ENCODE data around the gene TSPEAR.

GRCh38 chr21:44533891-44534627 lies 177.3 kb downstream of the TSPEAR start:
- TF ChIP-seq, protein P1, sequence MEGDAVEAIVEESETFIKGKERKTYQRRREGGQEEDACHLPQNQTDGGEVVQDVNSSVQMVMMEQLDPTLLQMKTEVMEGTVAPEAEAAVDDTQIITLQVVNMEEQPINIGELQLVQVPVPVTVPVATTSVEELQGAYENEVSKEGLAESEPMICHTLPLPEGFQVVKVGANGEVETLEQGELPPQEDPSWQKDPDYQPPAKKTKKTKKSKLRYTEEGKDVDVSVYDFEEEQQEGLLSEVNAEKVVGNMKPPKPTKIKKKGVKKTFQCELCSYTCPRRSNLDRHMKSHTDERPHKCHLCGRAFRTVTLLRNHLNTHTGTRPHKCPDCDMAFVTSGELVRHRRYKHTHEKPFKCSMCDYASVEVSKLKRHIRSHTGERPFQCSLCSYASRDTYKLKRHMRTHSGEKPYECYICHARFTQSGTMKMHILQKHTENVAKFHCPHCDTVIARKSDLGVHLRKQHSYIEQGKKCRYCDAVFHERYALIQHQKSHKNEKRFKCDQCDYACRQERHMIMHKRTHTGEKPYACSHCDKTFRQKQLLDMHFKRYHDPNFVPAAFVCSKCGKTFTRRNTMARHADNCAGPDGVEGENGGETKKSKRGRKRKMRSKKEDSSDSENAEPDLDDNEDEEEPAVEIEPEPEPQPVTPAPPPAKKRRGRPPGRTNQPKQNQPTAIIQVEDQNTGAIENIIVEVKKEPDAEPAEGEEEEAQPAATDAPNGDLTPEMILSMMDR (conservative IDR thresholded peaks at IDR 0.05 in 1 of 2, IDR thresholded peaks at IDR 0.05 in 1 of 2; ENCODE audit: low read depth in 1 of 2, low read length in 2 of 2) = no peak
- TF ChIP-seq EZH2 (IDR thresholded peaks at IDR 0.05; ENCODE audit: low read length, missing control alignments) = no peak

Data from fibroblast of lung (primary cell).